HG02840 (cell line): ENCODE results near the gene CELA1.

ENCODE experiments used
- ATAC-seq: cut with Tn5 transposase; IDR thresholded peaks from one replicate; pipeline ENCODE4 v1.9.1; 2021; ENCODE audit warnings: mild to moderate bottlenecking, moderate library complexity, moderate number of reproducible peaks; ENCODE audit not compliant: unreplicated experiment, low FRiP score

CELA1 gene

DNA sequence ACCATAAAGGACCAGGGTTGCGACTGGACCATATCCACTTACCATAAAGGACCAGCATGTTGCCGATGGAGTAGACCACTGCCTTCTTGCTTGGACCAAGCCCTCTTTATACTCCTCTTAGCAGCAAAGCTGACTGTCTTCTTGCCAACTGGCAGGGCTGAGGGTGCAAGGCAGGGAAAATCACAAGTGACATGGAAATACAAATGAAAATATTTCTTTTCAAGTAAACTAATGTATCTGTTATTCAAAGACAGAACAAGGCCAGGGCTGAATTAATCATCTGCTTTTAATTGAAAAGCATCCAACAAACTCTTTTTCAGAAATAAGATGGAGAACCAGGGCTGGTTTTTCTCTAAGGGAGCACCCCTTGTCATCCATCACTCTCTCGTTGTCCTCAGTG lies at the start of gene CELA1:
Gene CELA1 (minus strand): TSS at position 99 of the 400 bp plus-strand sequence. CDS start 41 bp downstream, at position 58.
- no peak for ATAC-seq

DNA sequence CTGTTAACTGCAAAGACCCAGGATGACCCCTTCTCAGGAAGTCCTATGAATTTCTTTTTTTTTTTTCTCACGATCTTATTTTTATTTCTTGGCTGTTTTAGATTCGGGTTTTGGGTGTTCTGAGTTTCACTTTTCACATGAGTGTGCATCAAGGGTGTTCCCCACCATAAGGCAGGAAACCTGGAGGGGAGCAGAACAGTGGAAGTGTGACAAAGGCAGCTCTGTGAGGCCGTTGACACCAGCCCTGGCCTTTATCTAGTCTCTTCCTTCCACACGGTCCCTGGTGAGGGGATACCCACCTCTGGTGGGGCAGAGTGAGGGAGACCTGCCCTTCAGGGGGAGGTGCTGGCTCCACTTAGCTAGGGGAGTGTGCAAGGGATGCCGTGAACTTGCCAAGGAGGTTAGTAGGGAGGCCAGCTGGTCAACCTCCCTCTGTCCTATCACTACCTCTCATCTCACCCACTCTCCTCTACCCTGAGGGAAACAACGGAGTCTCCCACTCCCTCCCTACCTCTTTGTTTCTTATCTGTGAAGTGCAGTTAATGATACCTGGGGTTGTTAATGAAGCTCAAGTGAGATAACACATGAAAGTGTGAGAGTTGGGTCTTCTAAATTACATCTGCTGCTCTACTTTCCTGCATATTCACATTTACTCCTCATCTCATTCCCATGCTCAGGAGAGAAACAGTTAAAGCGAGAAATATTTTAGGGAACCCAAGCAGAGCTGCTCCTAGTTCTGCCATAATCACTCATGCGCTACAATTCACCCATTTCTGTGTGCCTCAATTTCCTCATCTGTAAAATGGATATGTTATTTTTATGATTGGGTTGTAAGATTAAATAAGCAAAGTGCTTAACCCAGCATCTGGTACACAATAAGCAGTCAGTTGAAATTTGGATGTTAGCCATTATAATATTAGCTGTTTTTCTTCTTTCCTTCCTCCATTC lies 49.1 kb upstream of the CELA1 start:
- no peak for ATAC-seq

- no peak for ATAC-seq
These were observed 47.4 kb upstream of the CELA1 start for GRCh38 chr12:51393676-51394545.

DNA sequence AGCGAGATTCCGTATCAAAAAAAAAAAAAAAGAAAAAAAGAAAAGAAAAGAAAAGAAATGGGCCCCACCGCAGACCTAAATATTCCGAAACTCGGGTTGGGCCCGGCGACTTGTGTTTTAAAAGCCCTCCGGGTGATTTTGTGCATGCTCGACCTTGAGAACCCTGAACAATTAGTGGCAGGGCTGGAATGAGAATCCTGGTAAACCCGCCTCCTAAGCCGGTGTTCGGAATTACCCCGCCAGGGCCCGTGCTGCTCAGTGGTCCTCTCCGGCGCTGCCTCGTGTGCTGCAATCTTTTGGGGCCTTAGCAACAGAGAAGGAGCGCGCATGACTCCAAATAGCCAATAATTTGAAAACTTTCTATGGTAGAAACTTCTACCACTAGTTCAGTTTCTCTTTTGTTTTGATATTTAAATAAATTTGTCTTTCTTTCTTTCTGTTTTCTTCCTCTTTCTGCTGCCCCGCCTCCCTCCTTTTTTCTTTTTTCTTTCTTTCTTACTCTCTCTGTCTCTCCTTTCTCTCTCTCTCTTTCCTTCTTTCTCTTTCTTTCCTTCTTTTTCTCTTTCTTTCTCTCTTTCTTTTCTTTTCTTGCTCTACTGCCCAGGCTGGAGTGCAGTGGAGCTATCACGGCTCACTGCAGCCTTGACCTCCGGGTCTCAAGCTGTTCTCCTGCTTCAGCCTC lies 46.2 kb upstream of the CELA1 start:
- ATAC-seq = no peak

DNA sequence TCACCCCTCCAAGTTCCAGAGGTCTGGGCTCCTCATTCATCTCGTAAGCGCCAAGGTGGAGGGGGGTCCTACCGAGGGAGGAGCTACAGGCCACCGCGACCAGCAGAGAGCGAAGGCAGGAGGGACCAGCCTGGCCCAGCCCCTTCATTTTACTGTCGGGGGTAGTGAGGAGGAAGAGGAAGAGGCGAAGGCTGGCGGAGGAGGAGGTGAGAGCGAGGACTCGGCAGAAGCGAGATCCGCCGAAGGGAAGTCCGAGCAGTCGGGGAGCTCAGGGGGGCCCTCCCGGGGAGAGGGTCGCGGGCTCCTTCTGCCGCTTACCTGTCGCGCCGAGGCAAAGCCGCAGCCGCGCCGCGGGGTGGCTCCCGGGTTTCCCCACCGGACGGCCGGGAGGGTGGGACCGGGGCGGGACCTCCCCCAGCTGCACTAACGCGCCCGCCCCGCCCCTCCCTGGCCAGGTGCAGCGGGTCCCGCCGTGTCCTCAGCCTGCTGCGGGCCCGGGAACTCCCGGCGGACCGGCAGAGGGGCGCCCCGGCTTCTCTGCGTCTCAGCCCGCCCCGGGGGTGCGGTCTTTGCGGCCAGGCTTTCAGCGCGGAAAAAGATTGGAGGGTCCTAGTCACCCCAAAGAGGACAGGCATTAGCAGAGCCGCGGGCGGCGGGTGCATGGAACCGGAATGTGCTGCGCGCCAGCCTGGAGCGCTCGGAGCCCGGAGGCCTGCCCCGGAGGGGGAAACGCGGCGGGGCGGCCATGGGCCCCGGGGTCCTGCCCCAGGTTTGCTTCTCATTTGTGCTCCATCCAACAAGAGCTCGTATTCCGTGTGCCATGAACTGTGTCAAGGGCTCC lies 45.0 kb upstream of the CELA1 start, which contains the start of gene GALNT6:
Gene GALNT6 (minus strand): TSS at position 124 of the 841 bp plus-strand sequence. CDS start 11,625 bp downstream, outside the sequence.
- ATAC-seq = peak; percentile 40

- no peak for ATAC-seq
These were observed 44.4 kb upstream of the CELA1 start for GRCh38 chr12:51390891-51391282.

DNA sequence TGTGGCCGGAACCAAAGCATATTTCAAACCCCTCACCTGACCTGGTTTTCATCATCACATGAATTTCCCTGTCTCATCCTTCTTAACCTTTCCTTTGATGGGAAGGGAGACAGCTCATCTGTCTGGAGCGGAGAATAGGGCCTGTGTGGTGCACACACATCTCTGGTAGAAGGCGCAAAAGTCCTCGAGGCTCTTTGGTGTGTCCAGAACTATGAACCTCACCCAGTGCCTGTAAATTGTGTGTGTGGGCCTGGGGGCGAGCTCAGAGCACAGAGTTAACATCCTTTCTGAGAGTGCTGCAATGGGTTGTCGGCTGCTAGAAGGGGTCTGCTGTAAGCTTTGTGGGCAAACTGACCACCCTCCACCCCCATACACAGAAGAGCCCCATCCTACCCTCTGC lies 44.0 kb upstream of the CELA1 start:
- no peak for ATAC-seq

DNA sequence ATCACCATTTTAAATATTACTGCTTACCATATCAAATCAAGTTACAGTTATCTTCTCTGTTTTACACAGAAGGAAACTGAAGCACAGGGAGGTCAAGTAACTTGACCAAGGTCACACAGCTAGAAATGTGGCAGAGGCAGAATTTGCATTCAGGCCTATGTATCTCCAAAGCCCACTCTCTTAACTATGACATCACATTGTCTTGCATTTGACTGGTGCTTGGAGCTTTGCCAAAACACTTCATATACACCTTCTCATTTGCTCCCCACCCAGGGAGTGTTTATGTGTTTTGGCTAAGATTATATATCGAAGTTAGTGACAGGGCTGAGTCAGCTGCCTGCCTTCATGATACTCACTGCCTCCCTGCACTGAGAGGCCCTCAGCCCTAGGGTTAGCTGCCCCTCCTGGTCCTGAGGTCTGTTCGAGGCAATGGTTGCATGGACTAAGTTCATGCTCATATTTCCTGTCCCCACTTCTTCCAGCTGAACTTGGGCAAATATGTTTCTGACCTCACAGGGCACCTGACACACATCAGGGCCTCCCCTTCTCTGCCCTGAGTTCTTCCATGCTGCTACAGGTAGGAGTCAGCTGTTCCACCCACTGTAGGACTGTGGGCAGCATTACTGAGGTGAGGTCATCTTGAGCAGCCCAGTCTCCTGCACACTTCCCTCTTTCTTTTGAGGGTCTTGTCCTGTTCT lies 43.0 kb upstream of the CELA1 start:
- no peak for ATAC-seq

DNA sequence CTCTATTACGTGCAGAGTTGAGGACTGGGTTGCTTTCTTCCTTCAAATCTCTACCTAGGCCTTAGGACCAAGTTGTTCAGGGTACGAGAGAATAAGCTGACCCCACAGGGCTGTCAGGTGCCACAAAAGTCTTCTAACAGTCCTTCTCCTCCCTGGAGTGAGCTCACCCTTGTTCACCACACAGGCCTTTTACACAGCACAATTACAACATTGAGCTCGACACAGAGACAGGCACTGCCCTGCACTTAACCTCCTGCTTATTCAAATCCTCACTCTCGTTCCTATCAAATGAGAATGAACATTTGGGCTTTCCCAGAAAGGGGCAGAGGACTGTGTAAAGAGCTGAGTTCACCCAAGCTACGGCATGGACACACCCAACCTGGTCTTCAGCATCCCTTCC lies 42.4 kb upstream of the CELA1 start:
- ATAC-seq = no peak

GRCh38 chr12:51388069-51388799 lies 41.8 kb upstream of the CELA1 start:
- ATAC-seq = no peak

- ATAC-seq = no peak
These were observed 39.9 kb upstream of the CELA1 start for GRCh38 chr12:51386351-51386750.

- no peak for ATAC-seq
These were observed 36.9 kb upstream of the CELA1 start for GRCh38 chr12:51383269-51383905.

GRCh38 chr12:51382173-51382572 lies 35.7 kb upstream of the CELA1 start:
- no peak for ATAC-seq

DNA sequence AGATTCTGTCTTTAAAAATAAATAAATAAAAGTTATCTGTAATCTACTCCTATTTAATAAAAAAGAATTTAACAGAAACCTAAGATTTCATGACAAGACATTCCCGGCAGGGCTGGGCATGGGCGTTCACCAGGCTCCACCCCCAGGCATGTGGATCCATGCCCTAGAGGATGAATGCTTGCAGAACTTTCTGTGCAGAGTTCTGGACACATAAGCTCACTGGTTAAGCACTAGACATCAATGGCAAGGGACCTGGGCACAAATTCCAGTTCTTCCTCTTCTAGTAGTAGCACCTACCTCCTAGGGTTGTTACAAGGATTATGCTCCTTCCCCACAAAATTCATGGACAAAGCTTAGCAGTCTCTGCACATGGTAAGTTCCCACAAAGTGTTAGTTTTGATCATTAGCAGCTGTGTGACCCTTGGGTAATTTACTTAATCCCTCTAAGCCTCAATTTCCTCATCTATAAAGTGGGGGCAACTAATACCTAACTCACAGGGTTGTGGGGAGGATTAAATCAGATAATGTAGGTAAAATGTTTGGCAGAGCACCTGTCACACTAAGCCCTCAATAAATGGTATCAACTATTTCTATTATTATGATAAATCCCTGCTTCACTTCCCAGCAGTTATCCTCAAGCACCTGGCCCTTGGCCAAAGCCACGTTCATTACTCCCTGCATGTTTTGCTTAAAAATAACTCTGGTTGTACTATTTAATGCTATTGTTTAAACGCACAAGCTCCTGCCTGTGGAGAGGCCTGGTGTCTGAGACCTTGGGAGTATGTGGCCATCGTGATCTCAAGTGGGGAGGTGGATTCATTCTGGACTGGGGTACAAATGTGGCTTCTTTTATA lies 35.0 kb upstream of the CELA1 start:
- no peak for ATAC-seq

DNA sequence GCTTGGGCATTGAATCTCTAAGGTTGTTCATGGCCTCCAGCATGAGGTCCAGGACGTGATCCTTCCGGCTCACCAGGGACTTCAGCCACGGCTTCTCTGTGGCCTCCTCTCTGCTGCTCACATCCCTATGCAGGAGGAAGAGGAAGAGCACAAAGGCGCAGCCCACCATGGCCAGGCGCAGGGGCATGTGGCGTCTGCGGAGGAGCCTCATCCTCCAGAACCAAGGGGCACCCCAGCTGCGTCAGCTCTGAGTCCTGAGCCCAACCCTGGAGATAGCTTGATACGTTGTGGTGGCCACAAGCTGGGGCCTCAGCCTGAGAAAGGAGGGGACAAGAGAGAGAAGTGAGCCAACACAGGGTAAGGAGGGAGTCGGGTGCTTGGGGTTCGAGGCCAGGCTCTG lies 33.1 kb upstream of the CELA1 start:
- no peak for ATAC-seq

DNA sequence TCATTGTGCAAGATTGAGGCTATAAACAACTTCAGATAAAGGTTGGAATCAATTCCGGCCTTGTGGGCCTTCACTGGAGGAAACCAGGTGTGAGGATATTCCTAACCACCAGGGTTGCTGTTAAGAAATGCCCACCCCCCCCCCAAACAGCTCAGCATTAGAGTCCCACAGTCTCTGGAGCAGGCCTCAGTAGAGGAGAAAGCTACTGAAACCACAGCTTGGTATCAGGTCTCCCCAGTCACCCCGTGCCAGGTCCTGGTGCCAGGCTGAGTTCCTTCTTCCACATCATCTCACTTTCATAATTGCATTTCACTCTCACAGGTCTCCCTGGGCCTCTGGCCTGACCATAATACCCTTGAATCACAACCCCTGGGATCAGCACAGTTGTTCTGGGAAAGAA lies 32.3 kb upstream of the CELA1 start:
- ATAC-seq = no peak
